ENCODE results near the gene APLP2.
"Not testable (repeated sequence)": the region's sequence is repeated elsewhere in the genome, so short reads cannot be mapped to it uniquely, and the experiment has no call there.

Gene APLP2

GRCh38 chr11:130069659-130070108 is at the start of gene APLP2:
Gene APLP2 (plus strand): TSS chr11:130069894. CDS start chr11:130069978, 84 bp downstream.
- FAIRE-seq, result no peak

- no peak for FAIRE-seq
Measured at GRCh38 chr11:130020323-130020722, 49.4 kb upstream of the APLP2 start.

- FAIRE-seq, result not testable (repeated sequence)
Measured at GRCh38 chr11:130021606-130022005, 48.1 kb upstream of the APLP2 start.

- FAIRE-seq, result no peak
Measured at GRCh38 chr11:130022799-130023198, 46.9 kb upstream of the APLP2 start.

- FAIRE-seq, result no peak
Measured at GRCh38 chr11:130023204-130023603, 46.5 kb upstream of the APLP2 start.

GRCh38 chr11:130024361-130024760 is 45.3 kb upstream of the APLP2 start:
- no peak for FAIRE-seq

- no peak for FAIRE-seq
Measured at GRCh38 chr11:130025371-130025770, 44.3 kb upstream of the APLP2 start.

GRCh38 chr11:130029137-130029536 is 40.6 kb upstream of the APLP2 start:
- FAIRE-seq, result no peak

- FAIRE-seq, result no peak
Measured at GRCh38 chr11:130031056-130031455, 38.6 kb upstream of the APLP2 start.

- FAIRE-seq, result no peak
Measured at GRCh38 chr11:130031945-130032344, 37.7 kb upstream of the APLP2 start.

GRCh38 chr11:130032931-130033330 is 36.8 kb upstream of the APLP2 start:
- no peak for FAIRE-seq

- no peak for FAIRE-seq
Measured at GRCh38 chr11:130034236-130034635, 35.5 kb upstream of the APLP2 start.

- FAIRE-seq, result no peak
Measured at GRCh38 chr11:130037058-130037457, 32.6 kb upstream of the APLP2 start.

GRCh38 chr11:130037881-130038585 is 31.7 kb upstream of the APLP2 start:
- FAIRE-seq, result no peak

GRCh38 chr11:130040281-130040940 is 29.3 kb upstream of the APLP2 start:
- FAIRE-seq, result no peak

- FAIRE-seq, result no peak
Measured at GRCh38 chr11:130042093-130042591, 27.6 kb upstream of the APLP2 start.

- FAIRE-seq, result no peak
Measured at GRCh38 chr11:130043575-130043974, 26.1 kb upstream of the APLP2 start.

- FAIRE-seq, result no peak
Measured at GRCh38 chr11:130047141-130047540, 22.6 kb upstream of the APLP2 start.

- no peak for FAIRE-seq
Measured at GRCh38 chr11:130049328-130049771, 20.3 kb upstream of the APLP2 start.

- FAIRE-seq, result no peak
Measured at GRCh38 chr11:130050257-130050656, 19.4 kb upstream of the APLP2 start.

- FAIRE-seq, result no peak
Measured at GRCh38 chr11:130051082-130051481, 18.6 kb upstream of the APLP2 start.

- FAIRE-seq, result no peak
Measured at GRCh38 chr11:130052567-130052966, 17.1 kb upstream of the APLP2 start.

- FAIRE-seq, result no peak
Measured at GRCh38 chr11:130054966-130055365, 14.7 kb upstream of the APLP2 start.

GRCh38 chr11:130055617-130056016 is 14.1 kb upstream of the APLP2 start:
- no peak for FAIRE-seq
